Measurements from ENCODE around the gene STAT3.
"Not testable (repeated sequence)": the region's sequence is repeated elsewhere in the genome, so short reads cannot be mapped to it uniquely, and the experiment has no call there.

STAT3 gene

DNA sequence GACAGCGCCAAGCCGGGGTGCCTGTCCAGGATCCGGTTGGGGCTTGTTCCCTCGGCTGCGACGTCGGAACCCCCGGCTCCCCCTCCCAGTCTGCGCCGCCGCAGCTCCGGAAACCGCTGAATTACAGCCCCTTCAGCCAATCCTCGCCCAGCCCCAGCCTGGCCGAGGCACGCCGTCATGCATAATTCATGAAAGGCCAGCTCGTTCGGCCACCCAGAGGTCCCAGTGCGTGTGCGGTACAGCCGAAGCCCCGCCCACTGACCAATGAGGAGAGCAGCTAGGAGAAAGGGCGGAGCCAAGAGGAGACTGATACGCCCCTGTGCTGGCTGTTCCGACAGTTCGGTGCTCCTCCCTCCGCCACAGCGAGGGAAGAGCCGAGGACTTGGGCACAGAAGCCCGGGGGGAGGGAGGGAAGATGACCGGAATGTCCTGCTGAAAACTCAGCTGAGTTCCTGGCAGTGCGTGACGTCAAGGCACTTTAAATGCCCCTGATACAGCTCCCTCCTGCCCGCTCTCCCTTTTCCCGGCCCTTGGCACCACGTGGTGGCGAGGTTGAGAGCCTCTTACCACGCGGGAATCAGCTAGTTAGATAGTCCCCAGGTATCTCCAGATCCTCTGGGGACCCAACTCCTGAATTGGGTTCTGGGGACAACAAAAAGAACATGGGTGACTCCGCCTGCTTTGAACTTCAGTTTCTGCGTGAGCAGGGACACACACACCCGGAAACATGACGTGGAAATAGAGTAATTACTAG is at the start of gene STAT3:
Gene STAT3, minus strand, starts transcription at position 62 of the 754 bp plus-strand sequence. CDS start 39,926 bp downstream, outside the sequence.
- peak; percentile 100 for DNase-seq

DNA sequence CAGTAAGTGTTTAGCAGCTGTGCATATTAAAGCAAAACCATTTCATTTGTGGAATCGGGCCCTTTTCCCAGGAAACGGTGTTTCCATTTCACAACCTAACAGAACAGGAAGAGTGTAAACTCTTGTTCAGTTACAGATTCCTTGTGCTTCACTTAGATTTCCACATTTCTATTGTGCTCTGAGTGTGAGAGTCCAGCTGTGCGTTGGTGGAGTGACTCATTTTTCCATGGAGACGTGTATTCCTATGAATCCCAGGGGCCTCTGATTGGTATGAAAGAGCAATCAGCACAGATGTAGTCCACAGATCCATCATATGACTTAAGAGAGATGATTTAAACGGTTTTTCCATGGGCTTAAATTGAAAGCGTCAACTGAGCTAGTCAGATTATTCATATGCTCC is 48.1 kb upstream of the STAT3 start:
- DNase-seq = no peak

- no peak for DNase-seq
These were observed 43.5 kb upstream of the STAT3 start for GRCh38 chr17:42431758-42432161.

DNA sequence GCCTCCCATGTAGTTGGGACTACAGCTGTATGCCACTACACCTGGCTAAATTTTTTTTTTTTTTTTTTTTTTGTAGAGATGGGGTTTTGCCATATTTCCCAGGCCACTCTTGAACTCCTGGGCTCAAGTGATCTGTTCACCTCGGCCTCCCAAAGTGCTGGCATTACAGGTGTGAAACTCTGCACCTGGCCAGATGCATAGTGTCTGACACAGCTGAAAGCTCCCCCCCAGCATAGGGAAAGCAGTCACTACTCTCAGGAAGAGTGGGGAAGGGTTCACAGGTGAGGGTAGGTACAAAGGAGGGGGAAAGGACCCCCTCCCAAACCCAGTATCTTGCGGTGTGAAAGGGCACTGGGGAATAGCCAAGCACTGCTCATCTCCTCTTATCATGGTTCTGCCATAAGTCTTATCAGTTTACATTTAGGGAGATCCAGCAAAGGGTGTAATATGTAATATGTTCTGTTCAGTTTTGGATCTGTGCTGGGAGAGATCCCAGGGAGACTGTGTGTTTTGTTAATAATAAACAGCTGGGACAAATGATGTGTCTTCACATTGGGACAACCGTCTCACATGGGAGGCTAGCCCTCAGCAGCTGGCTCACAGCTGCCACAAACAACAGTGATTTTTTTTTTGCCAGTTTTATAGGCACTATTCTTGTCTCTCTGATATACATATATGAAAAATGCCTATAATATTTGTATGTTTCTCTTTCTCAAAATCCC is 41.6 kb upstream of the STAT3 start:
- no peak for DNase-seq

- DNase-seq = peak; percentile 65
These were observed 40.1 kb upstream of the STAT3 start for GRCh38 chr17:42428141-42428944.

DNA sequence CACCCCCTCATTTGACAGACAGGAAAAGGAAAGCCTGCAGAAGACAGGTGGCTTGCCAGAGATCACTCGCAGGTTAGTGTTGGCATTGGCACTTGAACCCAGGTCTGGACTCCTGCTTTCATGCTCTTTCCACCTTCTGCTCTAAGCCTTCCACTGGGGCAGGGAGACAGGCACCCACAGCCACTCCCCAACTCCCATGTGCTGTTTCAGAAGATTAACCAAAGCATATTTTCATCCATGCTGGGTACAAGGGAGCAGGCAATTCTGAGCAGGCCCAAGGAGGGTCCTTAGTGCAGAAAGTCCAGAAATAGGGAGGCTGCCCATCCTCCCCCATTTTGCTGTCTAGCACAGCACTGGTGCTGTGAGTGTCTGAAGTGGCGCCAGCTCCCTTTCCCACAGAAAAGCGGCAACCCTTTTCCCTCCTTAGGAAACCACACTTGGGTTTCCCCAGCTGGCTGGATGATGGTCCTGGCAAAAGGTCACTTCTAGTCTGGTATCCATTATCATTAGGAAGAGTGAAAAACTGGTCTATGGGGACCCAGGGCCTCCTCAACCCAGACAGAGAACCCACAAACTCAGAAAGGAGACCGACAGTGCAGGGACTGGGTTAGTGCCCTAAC is 36.9 kb upstream of the STAT3 start:
- no peak for DNase-seq

GRCh38 chr17:42423766-42424165 is 35.5 kb upstream of the STAT3 start:
- DNase-seq = no peak

DNA sequence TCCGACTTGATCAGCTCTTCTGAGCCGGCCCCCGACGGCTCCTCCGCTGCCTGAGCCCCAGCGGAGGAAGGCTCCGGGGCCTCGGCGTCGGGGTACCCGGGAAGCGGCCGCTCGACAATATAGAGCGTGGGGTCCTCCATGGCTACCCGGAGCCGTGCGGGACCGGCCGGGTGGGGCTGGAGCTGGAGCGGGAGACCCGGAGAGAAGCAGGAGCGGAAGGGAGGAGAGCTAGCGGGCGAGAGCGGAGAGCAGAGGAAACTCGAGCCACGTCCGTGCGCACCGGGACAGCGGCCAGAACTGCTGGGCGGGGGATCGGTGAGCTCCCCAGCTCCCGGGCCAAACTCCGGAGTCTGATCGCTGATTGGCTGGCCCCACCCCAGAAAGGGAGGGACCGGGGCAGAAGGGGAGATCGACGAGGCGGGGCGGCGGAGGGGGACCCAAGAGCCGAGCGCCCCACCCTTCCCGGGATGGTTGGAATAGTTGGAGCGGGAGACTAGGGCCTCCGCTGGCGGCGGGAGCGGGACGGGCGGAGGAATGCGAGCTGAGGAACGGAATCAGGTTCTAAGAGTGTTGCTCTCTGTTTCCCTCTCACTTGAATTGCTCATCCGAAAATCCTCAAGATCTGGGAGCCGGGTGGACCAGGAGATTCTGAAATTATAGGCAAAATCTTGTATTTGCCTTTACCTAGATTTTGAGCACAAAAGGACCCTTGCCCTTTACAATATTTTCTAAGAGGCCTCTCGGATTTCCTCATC is 34.9 kb upstream of the STAT3 start, which contains the start of gene CAVIN1:
Gene CAVIN1, minus strand, starts transcription at position 299 of the 755 bp plus-strand sequence. Its CDS starts 159 bp downstream, at position 140.
- DNase-seq = peak; percentile 11

DNA sequence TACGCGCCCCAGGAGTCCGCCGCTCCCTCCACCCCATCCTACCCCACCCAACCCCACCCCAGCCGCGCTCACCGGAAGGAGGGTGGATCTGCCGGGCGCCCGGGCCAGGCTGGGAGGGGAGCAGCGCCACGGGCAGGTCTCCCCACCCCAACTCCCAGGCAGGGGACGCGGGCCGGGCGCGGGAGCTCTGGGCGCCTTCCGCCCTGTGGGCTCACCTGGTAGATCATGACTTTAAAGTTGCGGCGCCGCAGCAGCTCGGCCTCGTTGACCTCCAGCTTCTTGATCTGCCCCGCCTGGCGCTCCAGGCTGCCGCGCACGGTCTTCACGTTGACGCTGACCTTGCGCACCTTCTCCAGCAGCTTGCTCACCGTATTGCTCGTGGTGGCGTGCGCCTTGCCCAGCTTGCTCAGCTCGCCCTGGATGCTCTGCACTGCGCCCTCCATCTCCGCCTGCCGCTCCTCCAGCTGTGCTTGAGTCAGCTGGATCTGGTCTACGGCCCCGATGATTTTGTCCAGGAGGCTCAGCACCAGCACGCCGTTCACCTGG is 34.2 kb upstream of the STAT3 start:
- peak; percentile 18 for DNase-seq

DNA sequence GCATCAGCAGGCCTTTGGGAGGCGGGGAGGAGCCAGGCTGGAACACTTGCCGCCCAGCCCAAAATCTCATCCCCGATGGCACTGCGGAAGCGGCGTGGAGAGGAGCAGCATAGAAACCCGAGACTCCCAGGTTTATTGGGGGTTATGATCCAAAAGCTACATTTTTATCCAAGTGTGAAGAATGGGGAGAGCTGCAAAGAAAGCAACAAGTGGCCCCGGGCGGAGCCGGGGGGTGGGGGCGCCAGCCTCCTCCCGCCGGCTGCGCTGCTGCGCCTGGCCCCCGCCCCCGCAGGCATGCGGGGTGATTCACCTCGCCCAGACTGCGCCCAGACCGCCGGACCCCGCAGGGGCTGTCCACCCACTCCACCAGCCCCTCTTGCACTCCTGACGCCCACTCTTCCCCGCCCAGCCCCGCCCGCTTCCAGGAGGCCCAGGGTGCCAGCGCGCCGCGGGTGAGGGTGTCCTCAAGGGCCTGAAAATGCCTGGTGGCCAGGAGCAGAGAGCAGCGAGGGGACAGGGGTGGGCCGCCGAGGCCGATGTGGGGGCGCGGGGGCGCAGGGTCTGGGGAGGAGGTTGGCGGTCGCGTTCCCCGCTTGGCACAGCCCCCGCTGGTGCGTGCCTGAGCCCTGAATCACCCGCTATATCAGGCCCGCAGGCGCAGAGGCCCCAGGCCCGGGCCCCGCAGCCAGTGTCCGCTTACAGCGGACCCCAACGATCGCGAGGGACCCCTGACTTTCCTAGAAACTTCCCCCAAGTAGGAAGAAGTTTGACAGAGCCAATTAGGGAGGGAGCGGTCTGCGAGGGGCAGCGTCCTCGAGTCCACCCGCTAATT is 33.5 kb upstream of the STAT3 start:
- DNase-seq = no peak

DNA sequence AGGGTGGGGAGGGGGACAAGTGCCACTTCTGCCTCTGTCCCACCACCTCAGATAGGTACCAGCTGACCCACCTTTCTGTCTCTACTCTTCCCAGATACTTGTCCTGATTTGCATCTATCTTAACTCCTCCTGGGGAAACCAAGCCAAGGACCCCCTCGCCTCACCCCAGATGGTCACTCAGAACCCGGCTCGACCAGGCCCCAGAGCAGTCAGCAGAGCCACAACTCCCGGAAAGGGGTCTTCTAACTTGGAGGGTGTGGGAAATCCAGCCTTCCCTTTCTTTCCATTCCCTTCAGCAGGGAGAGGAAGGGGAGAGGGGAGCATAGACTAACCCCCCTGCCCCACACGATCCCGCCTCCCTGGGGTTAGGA is 32.9 kb upstream of the STAT3 start:
- no peak for DNase-seq

DNA sequence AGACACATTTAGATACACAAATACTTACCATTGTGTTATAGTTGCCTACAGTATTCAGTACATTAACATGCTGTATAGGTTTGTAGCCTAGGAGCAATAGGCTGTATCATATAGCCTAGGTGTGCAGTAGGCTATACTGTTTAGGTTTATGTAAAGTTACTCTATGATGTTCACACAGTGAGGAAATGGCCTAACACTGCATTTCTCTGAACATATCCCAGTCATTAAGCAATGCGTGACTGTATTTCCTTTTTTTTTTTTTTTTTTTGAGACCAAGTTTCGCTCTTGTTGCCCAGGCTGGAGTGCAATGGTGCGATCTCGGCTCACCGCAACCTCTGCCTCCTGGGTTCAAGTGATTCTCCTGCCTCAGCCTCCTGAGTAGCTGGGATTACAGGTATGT is 29.7 kb upstream of the STAT3 start:
- not testable (repeated sequence) for DNase-seq

DNA sequence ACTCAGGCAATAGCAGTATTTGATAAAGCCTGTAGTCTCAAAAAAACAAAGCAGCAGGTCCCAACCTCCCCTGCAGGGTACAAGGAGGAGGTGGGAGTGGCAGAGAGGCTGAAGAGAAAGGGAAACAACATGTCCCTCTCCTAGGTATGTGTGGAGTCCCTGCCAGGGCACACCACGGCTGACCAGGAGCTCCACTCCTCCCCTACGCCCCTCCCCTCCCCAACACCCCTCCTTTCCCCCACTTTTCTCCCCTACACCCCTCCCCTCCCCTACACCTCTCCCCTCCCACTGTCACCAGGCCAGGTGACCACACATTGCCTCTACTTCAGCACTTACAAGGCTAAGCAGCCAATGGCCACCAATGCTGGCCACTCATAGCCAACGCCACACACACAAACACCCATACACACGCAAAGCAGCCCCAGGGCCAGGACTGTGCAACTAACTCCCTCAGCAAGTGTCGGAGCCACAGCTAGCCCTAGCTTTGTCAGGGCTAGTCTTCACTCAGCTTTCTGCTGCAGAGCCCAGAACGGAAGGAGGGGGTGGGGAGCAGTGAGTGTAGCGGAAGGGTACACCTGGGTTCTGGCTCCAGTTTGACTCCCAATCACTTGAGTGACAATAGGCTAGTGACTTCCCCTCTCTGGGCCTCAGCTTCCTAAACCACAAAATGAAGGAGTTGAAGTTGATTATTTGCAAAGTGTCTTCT is 26.6 kb upstream of the STAT3 start:
- DNase-seq = peak; percentile 35

- no peak for DNase-seq
These were observed 25.3 kb upstream of the STAT3 start for GRCh38 chr17:42413464-42414040.

- DNase-seq = no peak
These were observed 23.9 kb upstream of the STAT3 start for GRCh38 chr17:42411905-42412679.

DNA sequence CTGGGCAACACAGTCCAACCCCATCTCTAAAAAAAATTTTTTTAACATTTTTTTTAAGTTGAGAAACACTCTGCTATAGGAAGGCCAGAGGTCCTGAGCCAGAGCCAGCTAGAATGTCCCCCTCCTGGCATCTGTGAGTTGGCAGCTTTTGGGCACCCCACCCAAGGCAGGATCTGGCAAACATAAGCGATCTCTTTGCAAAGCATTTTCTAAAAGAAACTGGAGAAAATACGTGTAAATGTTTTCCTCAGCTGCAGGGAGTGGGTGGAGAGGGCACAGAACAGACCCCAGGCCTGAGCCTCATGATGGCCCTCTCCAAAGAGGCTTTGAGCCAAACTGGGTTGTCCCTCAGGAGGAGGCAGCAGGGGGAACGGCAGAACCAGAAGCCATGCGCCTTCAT is 23.1 kb upstream of the STAT3 start:
- DNase-seq = no peak

DNA sequence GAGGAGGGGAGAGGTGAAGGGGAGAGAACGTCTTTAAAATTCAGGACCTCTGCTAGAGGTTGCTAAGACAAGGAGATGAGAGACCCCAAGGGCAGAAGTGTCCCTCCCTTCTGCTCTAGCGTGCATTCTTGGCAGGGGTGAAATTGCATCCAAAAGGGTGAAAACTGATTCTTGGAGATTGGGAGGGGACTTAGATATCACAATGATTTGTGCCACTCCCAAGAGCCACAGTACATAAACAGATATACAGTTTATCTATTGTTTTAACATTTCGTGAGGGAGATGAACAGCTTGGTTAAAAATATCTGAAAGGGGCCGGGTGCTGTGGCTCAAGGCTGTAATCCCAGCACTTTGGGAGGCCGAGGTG is 22.1 kb upstream of the STAT3 start:
- DNase-seq = no peak

GRCh38 chr17:42409523-42410318 is 21.5 kb upstream of the STAT3 start:
- no peak for DNase-seq

Data from CD4-positive, alpha-beta T cell treated with Interleukin-21 for 1 hour (primary cell).